Measurements from ENCODE around the gene BMAL1.
"Not testable (repeated sequence)": the region's sequence is repeated elsewhere in the genome, so short reads cannot be mapped to it uniquely, and the experiment has no call there.

BMAL1 gene

DNA sequence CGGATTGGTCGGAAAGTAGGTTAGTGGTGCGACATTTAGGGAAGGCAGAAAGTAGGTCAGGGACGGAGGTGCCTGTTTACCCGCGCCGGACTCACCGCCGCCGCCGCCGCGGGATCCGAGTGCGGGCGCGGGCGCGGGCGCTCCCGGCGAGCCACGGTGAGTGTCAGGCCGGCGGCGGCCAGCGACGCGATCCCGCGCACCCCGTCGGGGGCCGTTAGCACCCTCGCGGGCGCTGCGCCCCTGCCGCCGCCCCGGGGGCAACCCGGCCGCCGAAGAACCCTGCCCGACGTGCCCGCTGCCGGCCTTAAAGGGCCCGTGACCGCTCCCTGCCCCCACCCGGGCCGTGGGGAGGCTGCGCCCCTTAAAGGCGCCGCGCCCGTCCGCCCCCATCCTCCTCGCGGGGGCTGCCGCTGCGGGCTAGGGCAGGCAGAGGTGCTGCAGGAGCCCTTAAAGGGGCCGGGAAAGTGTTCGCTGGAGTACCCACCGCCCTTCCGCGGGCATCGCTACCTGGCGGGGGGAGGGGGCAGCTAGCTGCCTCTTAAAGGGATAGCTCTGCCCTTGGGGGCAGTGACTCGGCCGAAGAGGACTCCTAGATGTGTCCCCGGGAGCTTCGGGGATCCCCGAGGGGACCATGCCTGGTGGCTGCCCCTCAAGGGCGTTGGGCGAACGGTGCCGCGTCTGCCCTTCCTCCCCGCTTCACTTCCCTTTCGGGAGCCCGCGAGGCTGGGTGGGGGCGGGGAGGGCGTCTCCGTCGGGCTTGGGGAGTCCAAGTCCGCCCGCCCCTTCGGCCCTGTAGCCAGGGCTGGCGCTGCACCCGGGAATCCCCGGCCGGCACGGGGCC lies at the start of gene BMAL1:
Gene BMAL1, plus strand, starts transcription at position 23 of the 841 bp plus-strand sequence. CDS start 76,519 bp downstream, outside the sequence.
- peak; percentile 47 to 77 (median 63) for DNase-seq

DNA sequence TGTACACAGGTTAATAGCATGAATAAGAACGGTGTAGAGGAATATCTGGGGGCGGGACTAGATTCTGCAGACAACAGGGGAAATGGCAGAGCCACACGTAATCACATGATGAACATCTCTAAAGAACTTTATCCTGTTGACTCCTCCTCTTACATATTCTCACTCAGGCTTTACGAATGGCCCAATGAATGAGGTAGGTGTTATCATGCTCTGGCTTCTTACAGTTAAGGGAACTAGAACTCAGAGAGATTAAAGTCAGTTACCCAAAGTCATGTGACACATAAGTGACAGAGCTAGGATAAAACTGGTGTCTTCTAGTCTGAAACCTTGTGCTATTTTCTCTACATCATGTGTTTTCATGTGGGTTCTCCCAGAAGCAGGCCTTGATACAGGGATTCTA lies 49.0 kb upstream of the BMAL1 start:
- DNase-seq, result no peak

DNA sequence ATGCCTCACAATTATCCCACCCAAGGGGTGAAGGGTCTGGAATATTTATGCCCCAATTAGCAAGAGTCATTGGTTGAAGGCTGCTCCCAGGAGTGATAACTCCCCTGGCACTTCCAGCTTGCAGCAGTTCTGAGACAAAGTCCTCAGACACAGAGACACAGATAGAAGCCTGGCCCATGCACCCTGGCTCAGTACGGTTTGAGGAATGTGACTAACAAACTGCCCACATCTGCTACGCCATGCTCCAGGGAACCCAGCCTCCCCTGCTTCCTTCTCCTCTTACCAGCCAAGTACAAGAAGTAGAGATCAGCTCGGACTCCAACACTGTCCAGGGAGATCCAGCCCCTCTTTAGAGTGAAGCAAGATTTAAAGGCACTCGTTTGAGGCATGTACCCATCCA lies 48.5 kb upstream of the BMAL1 start:
- no peak for DNase-seq

DNA sequence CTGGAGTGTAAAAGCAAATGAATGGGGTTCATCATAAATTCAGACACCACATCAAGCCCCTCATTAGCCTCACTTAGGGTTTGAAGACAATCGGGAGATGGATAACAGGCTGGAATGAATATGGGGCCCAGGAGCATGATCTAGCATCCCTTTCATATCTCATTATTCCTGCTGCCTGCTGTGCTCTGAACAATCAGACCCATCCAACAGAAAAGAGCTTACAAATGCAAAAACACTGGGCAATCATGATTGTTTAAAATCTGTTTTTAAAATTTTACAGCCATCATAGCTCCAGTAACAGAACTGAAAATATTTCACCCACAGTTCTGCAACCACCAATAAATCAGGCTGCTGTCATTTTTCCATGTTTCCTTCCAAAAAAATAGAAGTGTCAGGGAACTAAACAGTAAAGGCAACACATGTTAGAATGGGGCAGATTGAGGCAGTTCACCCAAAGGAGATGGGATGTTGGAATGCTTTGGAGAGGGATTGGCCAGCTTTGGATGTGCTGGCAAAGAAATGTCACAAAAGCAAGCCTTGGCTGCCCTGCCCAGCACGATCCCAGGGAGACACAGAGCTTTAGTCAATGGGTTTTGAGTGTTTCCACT lies 47.8 kb upstream of the BMAL1 start:
- DNase-seq, result no peak

DNA sequence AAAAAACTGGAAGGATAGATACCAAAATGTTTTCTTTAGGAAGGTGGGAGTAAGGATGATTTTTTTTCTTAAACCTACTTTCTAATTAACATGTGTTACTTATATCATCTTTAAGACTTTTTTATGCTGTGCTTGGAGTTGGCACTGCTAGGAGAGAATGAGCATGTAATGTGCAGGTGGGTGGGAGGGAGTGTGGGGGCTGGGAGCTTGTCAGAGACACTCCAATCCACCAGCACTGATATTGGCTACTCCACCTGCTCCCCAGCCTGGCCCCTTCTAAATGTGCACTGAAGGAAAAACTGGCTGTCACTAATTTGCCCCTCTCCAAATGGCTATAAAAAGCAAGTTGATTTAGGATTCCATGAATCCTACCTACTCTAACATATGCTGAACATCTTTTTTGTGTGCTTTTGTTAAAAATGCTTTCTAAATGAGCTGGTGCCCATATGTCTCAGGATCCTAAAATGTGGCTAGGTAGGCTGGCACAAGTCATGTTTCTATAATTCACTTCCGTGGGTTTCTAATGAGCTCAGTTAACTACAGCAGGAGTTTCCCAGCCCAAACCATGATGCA lies 44.3 kb upstream of the BMAL1 start:
- no peak for DNase-seq

DNA sequence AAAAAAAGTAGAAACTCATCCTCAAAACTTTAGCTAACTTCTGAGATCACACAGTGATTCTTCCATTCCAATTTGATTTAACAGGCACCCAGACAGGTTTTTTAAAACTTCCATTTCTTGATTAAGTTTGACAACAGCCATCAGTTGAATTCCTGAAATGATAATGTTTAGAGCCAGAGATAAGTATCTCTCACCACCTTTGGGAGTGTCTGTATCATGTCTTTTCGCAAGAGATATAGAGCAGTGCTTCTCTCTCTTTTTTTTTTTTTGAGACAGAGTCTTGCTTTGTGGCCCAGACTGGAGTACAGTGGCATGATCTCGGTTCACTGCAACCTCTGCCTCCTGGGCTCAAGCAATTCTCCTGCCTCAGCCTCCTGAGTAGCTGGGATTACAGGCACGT lies 41.7 kb upstream of the BMAL1 start:
- no peak for DNase-seq

DNA sequence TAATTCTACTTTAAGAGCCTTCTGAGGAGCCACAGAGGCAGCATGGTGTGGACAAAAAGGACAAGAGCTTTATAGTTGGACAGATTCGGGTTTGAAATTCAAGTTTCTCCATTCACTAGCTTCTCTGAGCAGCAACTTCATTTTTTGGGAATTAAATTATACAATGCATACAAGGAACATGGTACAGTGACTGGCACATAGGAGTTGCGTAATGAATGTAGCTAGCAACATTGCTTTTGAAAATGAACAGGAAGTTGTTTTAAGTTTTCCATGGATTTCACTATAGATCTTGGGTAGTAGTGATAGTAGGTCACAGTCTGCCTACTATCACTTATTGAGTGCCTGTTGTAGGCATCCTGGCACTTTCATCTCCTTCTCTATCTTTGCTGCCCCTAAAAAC lies 41.0 kb upstream of the BMAL1 start:
- no peak for DNase-seq

DNA sequence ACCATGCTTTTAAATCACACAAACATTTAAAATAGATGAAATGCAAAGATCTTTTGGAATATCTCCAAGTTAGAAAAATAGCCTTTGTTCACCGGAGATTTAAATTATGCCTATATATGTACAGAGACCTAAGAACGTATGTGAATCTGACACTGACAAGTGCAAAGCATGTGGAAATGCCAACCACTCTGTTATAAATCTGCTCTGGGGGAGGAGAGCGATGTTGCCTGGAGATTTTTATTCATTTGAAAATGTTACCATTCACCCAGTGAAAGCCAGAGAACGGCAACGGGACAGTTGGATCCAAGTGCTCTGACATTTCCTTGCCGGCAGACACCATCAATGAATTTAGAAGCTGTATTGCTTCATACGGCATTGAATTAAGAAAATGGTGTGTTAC lies 39.8 kb upstream of the BMAL1 start:
- DNase-seq, result no peak

DNA sequence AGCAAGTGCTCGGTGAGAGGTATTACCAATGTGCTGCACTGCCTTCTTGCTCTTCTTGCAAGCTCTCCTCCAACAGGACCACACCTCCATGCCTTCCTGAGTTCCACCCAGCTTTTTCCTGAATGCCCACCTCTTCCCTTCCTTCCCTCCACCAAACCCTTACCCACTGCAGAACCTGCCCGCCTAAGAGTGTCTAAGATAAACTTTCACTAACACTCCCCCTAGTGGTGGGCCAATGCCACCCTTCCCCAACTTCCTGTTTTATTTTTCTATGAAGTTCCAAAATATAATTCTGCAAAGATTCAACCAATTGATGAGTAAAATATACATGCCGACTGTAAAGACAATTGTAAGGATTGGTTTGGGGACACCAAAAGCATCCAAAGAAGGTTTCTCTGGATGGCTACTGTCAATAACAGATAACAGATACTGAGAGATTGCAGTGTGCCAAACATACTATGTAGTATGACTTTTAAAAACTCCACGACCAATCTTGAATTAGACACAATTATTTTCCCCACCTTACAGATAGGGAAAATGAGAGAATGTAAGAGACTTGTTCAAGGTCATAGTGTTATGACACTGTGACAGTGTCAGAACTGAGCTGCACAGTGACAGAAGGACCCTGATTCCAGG lies 38.6 kb upstream of the BMAL1 start:
- DNase-seq, result peak; percentile 7 to 71 (median 29)

DNA sequence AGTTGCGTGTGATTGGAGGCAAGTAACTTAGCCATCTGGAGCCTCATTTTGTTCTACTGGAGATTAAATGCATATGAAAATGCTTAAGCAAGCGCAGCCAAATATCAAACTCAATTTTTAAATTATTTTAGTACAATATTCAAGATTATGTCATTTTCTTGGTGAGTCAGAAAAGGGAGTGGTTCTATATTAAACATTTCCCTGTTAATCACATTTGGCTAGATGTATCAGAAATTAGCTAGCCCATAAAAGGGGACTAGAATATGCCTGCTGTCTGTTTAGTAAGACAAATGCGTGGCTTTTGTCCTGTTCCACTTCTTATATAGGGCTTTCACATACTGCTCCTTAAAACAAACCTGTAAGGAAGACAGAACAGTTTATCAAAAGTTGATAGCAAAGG lies 35.0 kb upstream of the BMAL1 start:
- no peak for DNase-seq

DNA sequence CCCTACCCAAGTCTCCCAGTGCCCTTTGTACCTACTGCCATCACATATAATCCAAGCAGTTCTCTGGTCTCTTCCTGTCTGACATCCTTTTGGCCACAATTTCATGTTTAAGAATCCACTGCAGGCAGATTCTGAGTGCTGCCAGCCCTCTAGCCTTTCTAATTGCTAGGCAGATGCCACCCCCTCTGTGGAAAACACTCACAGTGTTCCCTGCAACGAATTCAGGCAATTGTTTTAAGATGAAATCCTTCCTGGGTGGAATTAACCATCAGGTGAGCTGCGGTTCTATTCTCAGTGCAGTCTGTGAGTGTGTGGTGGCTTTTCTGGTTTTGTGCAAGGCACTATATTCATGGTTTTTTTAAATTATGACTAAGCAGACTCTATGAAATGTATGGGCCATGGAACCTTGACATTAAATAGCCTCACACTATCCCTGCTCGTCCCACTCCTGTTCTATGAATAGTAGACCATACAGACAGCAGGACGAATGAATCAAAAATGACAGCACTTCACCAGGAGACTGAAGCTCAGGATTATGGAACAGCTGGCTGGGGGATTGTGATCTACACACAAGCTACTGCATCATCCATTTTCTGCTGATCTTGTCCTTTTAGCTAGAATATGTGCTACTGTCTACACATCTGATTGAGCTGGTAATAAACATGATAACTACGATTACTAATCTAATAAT lies 29.8 kb upstream of the BMAL1 start:
- no peak for DNase-seq

DNA sequence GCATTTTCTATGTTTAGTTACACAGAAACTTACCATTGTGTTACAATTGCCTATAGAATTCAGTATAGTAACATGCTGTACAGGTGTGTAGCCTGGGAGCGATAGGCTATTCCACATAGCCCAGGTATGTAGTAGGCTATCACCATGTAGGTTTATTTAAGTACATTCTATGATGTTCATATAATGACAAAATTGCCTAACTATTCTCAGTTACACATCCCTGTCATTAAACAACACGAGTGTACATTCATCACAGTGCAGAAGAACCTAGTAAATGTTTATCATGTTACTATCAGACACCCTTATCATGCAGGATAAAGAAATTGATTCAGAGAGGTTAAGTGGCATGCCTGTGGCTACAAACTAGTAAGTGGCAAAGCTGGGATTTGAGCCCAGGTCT lies 28.4 kb upstream of the BMAL1 start:
- no peak for DNase-seq

DNA sequence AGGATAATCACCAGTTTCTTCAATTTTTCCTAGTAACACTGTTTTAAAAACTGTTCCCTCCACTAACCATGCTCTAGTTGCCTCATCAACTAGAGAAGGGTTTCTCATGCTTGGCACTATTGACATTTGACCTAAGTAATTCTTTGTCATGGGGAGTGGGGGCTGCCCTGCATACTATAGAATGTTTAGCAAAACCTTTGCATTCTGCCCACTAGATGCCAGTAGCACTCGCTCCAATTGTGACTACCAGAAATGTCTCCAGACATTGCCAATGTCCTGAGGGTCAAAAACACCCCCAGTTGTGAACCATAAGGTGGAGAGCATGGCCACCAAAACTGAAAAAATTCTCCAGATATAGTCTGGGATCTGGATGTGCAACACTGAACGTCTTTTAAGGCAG lies 27.6 kb upstream of the BMAL1 start:
- no peak for DNase-seq

DNA sequence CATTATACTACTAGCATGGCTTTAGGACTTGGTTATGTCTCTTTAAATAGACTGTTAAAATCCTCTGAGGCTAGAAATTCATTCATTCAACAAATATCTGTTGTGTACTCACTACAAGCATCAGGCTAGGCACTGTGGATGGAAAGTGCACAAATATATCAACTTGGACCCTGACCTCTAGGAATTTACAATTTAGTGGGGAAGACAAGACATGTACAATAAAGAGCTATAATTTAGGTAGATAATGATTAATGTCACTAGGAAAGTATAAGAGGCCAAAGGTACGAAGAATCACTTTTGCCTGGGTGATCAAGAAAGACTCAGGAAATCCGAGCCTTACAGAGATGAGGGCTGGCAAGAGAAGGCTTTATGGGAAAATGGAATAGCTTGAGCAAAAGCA lies 25.6 kb upstream of the BMAL1 start:
- DNase-seq, result no peak

DNA sequence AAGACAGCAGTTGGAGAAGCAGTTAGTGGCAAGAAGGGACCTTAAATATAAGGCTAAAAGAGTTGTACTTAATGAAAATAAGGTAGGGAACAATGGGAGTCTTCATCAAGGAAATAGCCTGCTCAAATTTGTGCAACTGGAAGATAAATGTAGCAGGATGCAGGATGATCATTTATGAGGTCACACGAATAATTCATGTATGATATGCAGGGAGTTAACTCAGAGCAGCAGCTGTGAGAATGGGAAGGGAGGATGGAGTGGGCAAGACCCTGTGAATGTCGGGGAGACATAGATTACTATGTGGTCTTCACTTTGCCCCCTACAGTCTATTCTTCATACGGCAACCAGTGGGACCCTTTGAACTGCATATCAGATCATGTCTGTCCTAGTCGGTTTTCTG lies 25.2 kb upstream of the BMAL1 start:
- no peak for DNase-seq

DNA sequence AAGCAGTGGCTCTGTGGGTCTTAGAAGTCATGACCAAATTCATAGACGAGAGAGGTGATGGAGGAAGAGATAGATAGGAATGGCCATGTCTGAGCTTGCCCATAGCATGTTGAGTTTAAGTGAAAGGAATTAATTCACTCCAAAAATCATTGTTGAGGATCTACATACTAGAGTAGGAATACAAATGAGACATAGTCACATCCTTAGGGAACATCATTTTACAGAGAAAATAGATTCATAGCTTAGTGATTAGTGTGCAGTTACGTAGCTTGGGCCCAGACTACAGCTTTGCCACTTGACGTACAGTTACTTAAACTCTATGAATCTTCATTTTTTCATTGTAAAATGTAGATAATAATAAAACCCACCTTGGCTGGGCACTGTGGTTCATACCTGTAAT lies 21.4 kb upstream of the BMAL1 start:
- no peak for DNase-seq

DNA sequence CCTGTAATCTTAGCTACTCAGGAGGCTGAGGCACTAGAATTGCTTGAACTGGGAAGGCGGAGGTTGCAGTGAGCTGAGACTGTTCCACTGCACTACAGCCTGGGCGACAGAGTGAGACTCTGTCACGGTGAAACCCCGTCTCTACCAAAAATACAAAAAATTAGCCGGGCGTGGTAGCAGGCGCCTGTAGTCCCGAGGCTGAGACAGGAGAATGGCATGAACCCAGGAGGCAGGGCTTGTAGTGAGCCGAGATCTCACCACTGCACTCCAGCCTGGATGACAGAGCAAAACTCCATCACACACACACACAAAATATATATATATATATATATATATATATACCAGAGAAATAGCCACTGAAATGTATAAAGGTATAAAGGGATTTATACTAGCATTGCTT lies 19.5 kb upstream of the BMAL1 start:
- not testable (repeated sequence) for DNase-seq

DNA sequence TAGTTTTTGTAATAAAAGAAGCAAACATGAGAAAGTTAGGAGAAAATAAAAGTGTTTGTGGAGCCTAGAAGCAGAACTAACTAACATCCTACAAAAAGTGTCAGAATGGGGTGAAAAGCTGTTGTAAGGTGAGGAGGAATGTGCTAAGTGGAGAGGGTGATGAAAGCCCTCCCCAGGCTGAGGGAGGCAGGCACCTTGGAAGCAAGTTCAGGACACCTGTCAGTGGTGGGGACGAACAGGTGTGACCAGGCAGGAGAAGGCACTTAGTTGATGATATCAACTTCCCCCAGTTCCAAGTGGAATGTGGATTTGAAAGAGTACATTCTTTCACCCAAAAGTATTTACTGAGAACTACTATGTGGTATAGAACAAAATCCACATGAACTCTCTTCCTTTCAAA lies 18.7 kb upstream of the BMAL1 start:
- no peak for DNase-seq

DNA sequence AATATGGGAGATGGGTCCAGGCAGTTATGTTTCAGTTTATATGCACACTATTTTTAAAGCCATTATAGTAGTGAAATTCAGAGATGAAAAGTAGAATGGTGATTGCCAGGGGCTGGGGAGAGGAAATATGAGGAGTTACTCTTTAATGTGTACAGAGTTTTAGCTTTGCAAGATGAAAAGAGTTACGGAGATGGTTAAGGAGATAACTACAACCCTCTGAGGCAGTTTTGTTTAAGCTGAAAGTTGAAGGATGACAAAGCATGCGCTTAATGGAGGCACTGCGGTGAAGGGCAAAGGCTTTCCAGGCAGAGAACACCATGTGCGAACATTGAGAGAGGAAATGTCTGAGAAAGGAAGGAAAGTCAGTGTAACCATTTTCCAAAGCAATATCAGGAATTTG lies 18.2 kb upstream of the BMAL1 start:
- peak in 2 of 6 experiments; percentile 9 to 16 for DNase-seq

DNA sequence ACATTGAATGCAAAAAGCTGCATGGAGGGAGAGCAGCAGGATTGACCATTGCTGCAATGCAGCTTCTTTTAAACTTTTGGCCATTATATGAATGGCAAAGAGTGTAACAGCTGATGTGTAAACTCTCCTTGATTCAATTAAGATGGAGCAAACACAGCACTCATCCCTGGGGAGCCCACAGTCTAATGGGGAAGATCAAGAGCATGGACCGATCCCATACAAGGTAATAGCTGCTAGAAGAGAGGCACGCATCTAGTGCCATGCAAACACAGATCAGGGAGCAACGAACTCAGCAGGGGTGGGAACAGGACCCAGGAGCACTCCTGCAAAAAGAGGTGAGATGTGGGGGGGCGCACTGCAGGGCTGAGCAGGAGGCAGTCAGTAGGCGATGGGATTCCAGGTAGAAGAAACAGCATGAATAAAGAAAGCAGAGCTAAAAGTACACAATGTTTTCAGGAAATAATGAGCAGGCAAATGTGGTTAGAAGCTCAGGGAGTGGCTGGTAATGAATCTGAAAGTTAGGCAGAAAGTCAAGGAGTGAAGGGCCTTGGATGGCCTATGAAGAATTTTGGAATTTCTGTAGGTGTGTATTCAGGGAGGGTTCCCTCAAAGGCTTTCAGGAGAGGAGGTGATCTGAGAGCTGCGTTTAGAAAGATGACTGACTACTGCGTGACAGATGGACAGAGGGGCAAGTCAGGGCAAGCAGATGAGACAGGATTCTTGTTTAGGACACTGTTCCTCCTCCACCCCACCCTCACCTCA lies 17.2 kb upstream of the BMAL1 start:
- no peak for DNase-seq

DNA sequence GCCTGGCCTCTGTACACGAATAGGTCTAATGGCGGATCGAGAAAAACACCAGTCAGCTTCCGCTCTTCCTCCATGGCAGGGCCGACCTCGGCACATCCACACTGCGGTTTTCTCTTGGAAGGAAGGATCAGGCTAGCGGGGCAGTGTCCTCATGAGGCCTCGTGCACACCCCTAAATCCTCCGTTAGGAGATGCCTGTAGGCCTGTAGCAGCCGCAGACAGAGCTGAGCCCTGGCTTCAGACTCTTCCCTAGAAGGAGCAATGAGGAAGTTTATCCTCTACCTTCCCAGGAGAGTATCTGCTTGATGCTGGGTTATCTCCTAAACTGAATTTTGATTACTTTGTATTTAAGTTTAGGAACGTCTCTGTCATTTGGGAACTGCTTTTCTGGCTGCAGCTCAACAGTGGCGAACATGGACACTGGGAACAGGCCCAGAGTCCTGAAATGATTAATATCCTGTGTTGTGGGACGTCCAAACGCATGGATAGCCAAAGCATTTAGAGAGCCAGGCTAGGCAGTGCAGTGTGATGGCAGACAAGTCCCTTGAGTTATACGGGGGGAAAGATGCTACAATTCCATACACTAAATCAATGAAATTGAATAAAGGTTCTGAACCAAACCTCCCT lies 16.5 kb upstream of the BMAL1 start:
- DNase-seq, result no peak

DNA sequence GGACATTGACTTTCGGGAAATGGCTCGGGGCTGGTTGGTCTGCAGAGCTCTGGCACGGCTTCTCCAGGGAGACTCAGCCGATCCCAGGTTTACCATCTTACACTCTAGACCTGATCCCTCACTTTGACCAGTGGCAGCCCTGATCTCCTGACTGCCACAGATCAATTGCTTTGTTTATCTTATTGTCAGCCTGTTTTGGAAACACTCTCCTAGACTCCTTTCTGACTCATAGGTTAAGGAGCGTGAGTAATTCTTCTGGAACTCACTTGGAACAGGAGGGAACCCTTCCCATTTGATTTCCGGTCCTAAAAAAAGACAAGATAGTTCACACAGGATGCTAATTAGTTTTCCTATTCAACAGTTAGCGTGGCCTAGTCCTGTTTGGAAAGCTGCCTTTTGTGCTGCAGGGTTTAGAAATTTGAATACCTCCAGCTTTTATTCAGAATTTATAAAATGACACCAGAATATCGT lies 16.0 kb upstream of the BMAL1 start:
- no peak for DNase-seq
